Measurements from ENCODE around the gene RBM38.

DNA sequence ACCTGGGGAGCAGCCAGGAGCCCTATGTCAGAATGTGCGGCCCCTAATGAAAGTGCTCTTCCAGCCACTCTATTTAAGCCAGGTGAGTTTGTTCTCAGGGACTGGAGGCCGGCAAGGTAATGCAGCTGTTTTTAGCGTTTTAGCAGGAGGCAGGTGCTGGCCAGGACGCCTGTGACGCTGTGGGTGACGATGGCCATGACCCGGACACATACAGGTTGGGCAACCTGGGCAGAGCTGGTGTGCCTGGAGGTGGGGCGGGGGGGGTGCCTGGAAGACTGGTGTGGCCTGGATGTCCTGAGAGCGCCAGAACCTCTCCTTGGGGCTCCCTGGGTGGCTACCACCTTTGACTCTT lies 51.7 kb downstream of the RBM38 start:
- TF ChIP-seq, protein P1, sequence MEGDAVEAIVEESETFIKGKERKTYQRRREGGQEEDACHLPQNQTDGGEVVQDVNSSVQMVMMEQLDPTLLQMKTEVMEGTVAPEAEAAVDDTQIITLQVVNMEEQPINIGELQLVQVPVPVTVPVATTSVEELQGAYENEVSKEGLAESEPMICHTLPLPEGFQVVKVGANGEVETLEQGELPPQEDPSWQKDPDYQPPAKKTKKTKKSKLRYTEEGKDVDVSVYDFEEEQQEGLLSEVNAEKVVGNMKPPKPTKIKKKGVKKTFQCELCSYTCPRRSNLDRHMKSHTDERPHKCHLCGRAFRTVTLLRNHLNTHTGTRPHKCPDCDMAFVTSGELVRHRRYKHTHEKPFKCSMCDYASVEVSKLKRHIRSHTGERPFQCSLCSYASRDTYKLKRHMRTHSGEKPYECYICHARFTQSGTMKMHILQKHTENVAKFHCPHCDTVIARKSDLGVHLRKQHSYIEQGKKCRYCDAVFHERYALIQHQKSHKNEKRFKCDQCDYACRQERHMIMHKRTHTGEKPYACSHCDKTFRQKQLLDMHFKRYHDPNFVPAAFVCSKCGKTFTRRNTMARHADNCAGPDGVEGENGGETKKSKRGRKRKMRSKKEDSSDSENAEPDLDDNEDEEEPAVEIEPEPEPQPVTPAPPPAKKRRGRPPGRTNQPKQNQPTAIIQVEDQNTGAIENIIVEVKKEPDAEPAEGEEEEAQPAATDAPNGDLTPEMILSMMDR (IDR thresholded peaks at IDR 0.05; ENCODE audit: low read length) = no peak
- TF ChIP-seq EZH2 (optimal IDR thresholded peaks at IDR 0.05; ENCODE audit: low read depth, low read length) = no peak
